PC-9 (cell line): Measurements from ENCODE around the gene ART1. TPM values are rescaled to one million over a fixed set of nuclear protein-coding genes. Genes with fewer than 3 reads are reported as not detected.

ENCODE experiments used
- BruUV-seq: library from RNA; stranded (reverse); fragments of 400-500 nt; replicated peaks from 2 replicates; lab custom pipeline; 2021; lab: Mats Ljungman, UMichigan
- CTCF ChIA-PET: fragments of 300-600 bp; sonication (Branson Sonifier 250); formaldehyde crosslinking; loops from one replicate; lab custom pipeline; 2022; ENCODE audit warnings: antibody characterized with exemption; lab: Charles Lee
- POLR2A ChIA-PET: fragments of 300-600 bp; sonication (Branson Sonifier 250); formaldehyde crosslinking; loops from one replicate; lab custom pipeline; 2022; ENCODE audit warnings: antibody characterized with exemption; ENCODE audit not compliant: unreplicated experiment; lab: Charles Lee
- DNase-seq, 2 experiments: peaks; one replicate each; pipeline versions ENCODE4 v3.0.0 to v3.0.0-alpha.2; 2015 to 2022; ENCODE audit warnings: mixed read lengths in 1 of 2
- H2AFZ ChIP-seq: fragments of 200-600 bp; sonication (generic); 2 replicates; pipeline ENCODE4 v1.8.1; 2017; ENCODE audit warnings: antibody characterized with exemption
- H3F3A ChIP-seq: fragments of 200-600 bp; sonication (generic); 2 replicates; pipeline ENCODE4 v1.8.1; 2017; ENCODE audit warnings: antibody characterized with exemption, mild to moderate bottlenecking, low read depth; ENCODE audit not compliant: insufficient read depth
- H3K27ac ChIP-seq: fragments of 200-600 bp; sonication (generic); 2 replicates; pipeline ENCODE4 v1.6.1; 2016; ENCODE audit warnings: mixed run types
- H3K27me3 ChIP-seq: fragments of 200-600 bp; sonication (generic); 2 replicates; pipeline ENCODE4 v1.6.1; 2016; ENCODE audit warnings: low read depth, mixed run types; ENCODE audit not compliant: insufficient read depth
- H3K36me3 ChIP-seq: fragments of 200-600 bp; sonication (generic); 2 replicates; pipeline ENCODE4 v1.6.1; 2016; ENCODE audit warnings: low read depth, mixed run types
- H3K4me1 ChIP-seq: fragments of 200-600 bp; sonication (generic); replicated peaks from 2 replicates; pipeline ENCODE4 v1.6.1; 2016; ENCODE audit warnings: mixed run types; ENCODE audit not compliant: insufficient read depth
- H3K4me2 ChIP-seq: fragments of 200-600 bp; sonication (generic); 2 replicates; pipeline ENCODE4 v1.6.1; 2017; ENCODE audit warnings: mixed run types
- H3K4me3 ChIP-seq: fragments of 200-600 bp; sonication (generic); 2 replicates; pipeline ENCODE4 v1.6.1; 2016; ENCODE audit warnings: mixed run types
- H3K79me2 ChIP-seq: fragments of 200-600 bp; sonication (generic); 2 replicates; pipeline ENCODE4 v1.6.1; 2017; ENCODE audit warnings: low read depth, mixed run types
- H3K9me2 ChIP-seq: fragments of 200-600 bp; sonication (generic); 2 replicates; pipeline ENCODE4 v1.8.1; 2017; ENCODE audit warnings: mild to moderate bottlenecking; ENCODE audit not compliant: insufficient read depth
- H3K9me3 ChIP-seq: fragments of 200-600 bp; sonication (generic); 2 replicates; pipeline ENCODE4 v1.8.1; 2016; ENCODE audit warnings: low read depth; ENCODE audit not compliant: insufficient read depth
- H4K20me1 ChIP-seq: fragments of 200-600 bp; sonication (generic); 2 replicates; pipeline ENCODE4 v1.8.1; 2017; ENCODE audit not compliant: insufficient read depth
- EZH2 ChIP-seq: fragments of 200-600 bp; sonication (generic); IDR thresholded peaks from 2 replicates; pipeline ENCODE4 v1.8.0; 2017; ENCODE audit warnings: antibody characterized with exemption, low read depth
- intact Hi-C: fragments of 100-400 bp; cut with micrococcal nuclease; formaldehyde crosslinking; loops from one replicate; pipeline ENCODE4 v1.10.0; 2022; ENCODE audit not compliant: unreplicated experiment
- total RNA-seq: library from RNA; stranded (reverse); gene quantifications from 2 replicates; pipeline ENCODE4 v1.2.3, GENCODE V29; 2021
- TF ChIP-seq, protein P1 (sequence below): fragments of 200-600 bp; sonication (generic); conservative IDR thresholded peaks from 2 replicates; pipeline ENCODE4 v1.6.1; 2017; ENCODE audit warnings: mixed run types, antibody characterized with exemption, mild to moderate bottlenecking, moderate library complexity

The ART1 gene
- total RNA-seq, 1 experiment from 2014 or later, result not detected

GRCh38 chr11:3605283-3605662, 39.7 kb upstream of the ART1 start:
- Histone ChIP-seq H3K36me3 (no peaks in the 10 kb centered on the region), H3K27ac (no peak overlapping the region), H3K4me2 (peak overlapping the region; percentile 16; the same call in 1 of the 2 replicates), H3K9me2 (no peaks in the 10 kb centered on the region), H2AFZ (no peak overlapping the region), H3K27me3 (no peaks in the 10 kb centered on the region), H3F3A (no peaks in the 10 kb centered on the region), H4K20me1 (no peaks in the 10 kb centered on the region), H3K4me1 (no peaks in the 10 kb centered on the region), H3K4me3 (no peak overlapping the region), H3K9me3 (no peaks in the 10 kb centered on the region), H3K79me2 (no peaks in the 10 kb centered on the region)
- DNase-seq, result no peak
- no peak for TF ChIP-seq EZH2
- TF ChIP-seq, protein P1, sequence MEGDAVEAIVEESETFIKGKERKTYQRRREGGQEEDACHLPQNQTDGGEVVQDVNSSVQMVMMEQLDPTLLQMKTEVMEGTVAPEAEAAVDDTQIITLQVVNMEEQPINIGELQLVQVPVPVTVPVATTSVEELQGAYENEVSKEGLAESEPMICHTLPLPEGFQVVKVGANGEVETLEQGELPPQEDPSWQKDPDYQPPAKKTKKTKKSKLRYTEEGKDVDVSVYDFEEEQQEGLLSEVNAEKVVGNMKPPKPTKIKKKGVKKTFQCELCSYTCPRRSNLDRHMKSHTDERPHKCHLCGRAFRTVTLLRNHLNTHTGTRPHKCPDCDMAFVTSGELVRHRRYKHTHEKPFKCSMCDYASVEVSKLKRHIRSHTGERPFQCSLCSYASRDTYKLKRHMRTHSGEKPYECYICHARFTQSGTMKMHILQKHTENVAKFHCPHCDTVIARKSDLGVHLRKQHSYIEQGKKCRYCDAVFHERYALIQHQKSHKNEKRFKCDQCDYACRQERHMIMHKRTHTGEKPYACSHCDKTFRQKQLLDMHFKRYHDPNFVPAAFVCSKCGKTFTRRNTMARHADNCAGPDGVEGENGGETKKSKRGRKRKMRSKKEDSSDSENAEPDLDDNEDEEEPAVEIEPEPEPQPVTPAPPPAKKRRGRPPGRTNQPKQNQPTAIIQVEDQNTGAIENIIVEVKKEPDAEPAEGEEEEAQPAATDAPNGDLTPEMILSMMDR, result no peak
- CTCF ChIA-PET, result no interaction called here
- intact Hi-C loops, result loop anchor here (10.0 kb wide), 1 partner anchor 130 kb away; no protein-coding TSS in a partner anchor
- POLR2A ChIA-PET, result no interaction called here
- no TSS peak for BruUV-seq

- intact Hi-C loops, result loop anchor here (10.0 kb wide), 1 partner anchor 131 kb away; no protein-coding TSS in a partner anchor
- Histone ChIP-seq H3K27ac (no peak overlapping the region), H3K4me1 (no peaks in the 10 kb centered on the region), H2AFZ (no peak overlapping the region), H3K27me3 (no peaks in the 10 kb centered on the region), H3K9me2 (no peaks in the 10 kb centered on the region), H3K9me3 (no peaks in the 10 kb centered on the region), H3K79me2 (no peaks in the 10 kb centered on the region), H3K4me3 (no peak overlapping the region), H3K36me3 (no peaks in the 10 kb centered on the region), H3F3A (no peaks in the 10 kb centered on the region), H4K20me1 (no peaks in the 10 kb centered on the region), H3K4me2 (peak overlapping the region; percentile 16; the same call in 1 of the 2 replicates)
- BruUV-seq, result no TSS peak
- POLR2A ChIA-PET, result interaction anchor here (0.6 kb wide), 1 partner anchor 49 kb away, joined by 4 read pairs; no protein-coding TSS in a partner anchor
- CTCF ChIA-PET, result no interaction called here
- TF ChIP-seq EZH2, result no peak
- TF ChIP-seq, protein P1, result no peak
- peak; percentile 9 to 58 for DNase-seq
These were observed 39.1 kb upstream of the ART1 start for GRCh38 chr11:3605771-3606203.

DNA sequence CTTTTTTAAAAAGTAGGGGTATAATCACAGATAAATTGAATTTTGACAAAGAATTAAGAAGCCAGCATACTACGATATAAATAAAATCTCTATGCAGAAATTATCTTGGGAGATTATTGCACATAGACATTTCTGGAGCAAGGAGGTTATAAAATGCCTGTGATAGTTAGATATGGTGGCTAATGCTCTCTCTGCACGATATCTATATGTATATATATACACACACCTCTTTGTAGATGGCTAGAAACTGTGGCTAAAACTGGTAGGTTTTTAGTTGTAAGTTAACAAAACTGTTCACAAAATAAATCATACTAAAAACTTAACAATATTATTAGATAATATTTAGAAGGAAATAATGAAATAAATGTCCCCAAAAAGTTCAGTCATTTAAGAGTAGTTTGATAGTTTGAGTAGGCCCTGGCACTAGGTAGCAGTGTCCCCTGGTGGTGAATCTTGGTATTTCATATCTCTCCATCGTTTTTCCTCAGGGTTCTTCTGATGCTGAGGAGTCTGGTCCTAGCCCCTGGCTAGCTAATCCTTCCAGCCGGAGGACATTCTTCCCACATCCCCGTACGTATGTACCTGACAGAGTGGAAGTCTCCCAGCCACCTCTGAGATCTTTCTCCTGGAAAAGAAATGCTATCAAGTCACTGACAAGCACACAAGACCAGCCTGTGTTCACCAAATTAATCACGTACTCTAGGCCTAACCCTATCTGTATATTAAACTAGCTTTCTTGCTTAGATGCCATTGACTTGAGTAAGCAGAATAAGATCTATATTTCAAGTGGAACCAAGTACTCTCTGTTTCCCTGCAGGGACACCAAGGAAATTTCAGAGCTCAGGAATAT, 35.3 kb upstream of the ART1 start:
- Histone ChIP-seq H3K27me3 (no peaks in the 10 kb centered on the region), H2AFZ (no peak overlapping the region), H3K9me2 (no peaks in the 10 kb centered on the region), H3K9me3 (no peaks in the 10 kb centered on the region), H3K36me3 (no peaks in the 10 kb centered on the region), H4K20me1 (no peaks in the 10 kb centered on the region), H3K4me2 (no peak overlapping the region), H3K4me1 (no peaks in the 10 kb centered on the region), H3K27ac (no peak overlapping the region), H3K4me3 (no peak overlapping the region), H3F3A (no peaks in the 10 kb centered on the region), H3K79me2 (no peaks in the 10 kb centered on the region)
- ChIA-PET CTCF (interaction anchor here (0.6 kb wide), 1 partner anchor 464 kb away, joined by 19 read pairs; no protein-coding TSS in a partner anchor), POLR2A (interaction anchor here (0.7 kb wide), 1 partner anchor 680 kb away, joined by 3 read pairs; the partner anchor contains the start of gene PHLDA2)
- TF ChIP-seq, protein P1, result peak; percentile 86
- TF ChIP-seq EZH2, result no peak
- no TSS peak for BruUV-seq
- DNase-seq, result peak in 1 of 2 experiments; percentile 12
- intact Hi-C loops, result loop anchor here (10.0 kb wide), 2 partner anchors 135 to 155 kb away; no protein-coding TSS in a partner anchor
